NCI-H524 (cell line): ENCODE results near the gene DLX6.

Source experiments
- DNase-seq, 2 experiments: peaks; one replicate each; lab custom pipeline; 2025; lab: John Stamatoyannopoulos, UW

The DLX6 gene

GRCh38 chr7:97005183-97006054, at the start of gene DLX6:
DLX6 (plus strand) TSS chr7:97005553; CDS start chr7:97005978, 425 bp downstream.
- DNase-seq: peak; percentile 85 to 94

- DNase-seq: no peak
Measured at GRCh38 chr7:96959135-96959534, 46.2 kb upstream of the DLX6 start.

- no peak for DNase-seq
Measured at GRCh38 chr7:96962221-96962885, 43.0 kb upstream of the DLX6 start.

- no peak for DNase-seq
Measured at GRCh38 chr7:96968981-96969380, 36.4 kb upstream of the DLX6 start.

- no peak for DNase-seq
Measured at GRCh38 chr7:96970739-96971138, 34.6 kb upstream of the DLX6 start.

GRCh38 chr7:96973986-96974385, 31.4 kb upstream of the DLX6 start:
- DNase-seq: no peak

GRCh38 chr7:96976106-96976505, 29.2 kb upstream of the DLX6 start:
- no peak for DNase-seq

GRCh38 chr7:96977445-96977844, 27.9 kb upstream of the DLX6 start:
- DNase-seq: no peak

- no peak for DNase-seq
Measured at GRCh38 chr7:96979551-96980276, 25.6 kb upstream of the DLX6 start.

GRCh38 chr7:96982586-96982985, 22.8 kb upstream of the DLX6 start:
- DNase-seq: no peak

GRCh38 chr7:96985992-96986391, 19.4 kb upstream of the DLX6 start:
- no peak for DNase-seq

GRCh38 chr7:96986901-96987300, 18.5 kb upstream of the DLX6 start:
- DNase-seq: no peak

- DNase-seq: no peak
Measured at GRCh38 chr7:96987719-96988118, 17.6 kb upstream of the DLX6 start.

GRCh38 chr7:96989241-96989858, 16.0 kb upstream of the DLX6 start:
- no peak for DNase-seq

GRCh38 chr7:96989859-96990317, 15.5 kb upstream of the DLX6 start:
- DNase-seq: no peak

GRCh38 chr7:96991546-96992191, 13.7 kb upstream of the DLX6 start:
- DNase-seq: no peak

GRCh38 chr7:96992192-96993005, 13.0 kb upstream of the DLX6 start:
- DNase-seq: no peak

- no peak for DNase-seq
Measured at GRCh38 chr7:96993094-96993865, 12.1 kb upstream of the DLX6 start.

GRCh38 chr7:96993980-96994379, 11.4 kb upstream of the DLX6 start:
- no peak for DNase-seq
